ENCODE measurements around the gene CYP2A6. TPM values are rescaled to one million over a fixed set of nuclear protein-coding genes. Genes with fewer than 3 reads are reported as not detected.

CYP2A6 gene
- total RNA-seq, 1 experiment from 2014 or later: 0.28 TPM

DNA sequence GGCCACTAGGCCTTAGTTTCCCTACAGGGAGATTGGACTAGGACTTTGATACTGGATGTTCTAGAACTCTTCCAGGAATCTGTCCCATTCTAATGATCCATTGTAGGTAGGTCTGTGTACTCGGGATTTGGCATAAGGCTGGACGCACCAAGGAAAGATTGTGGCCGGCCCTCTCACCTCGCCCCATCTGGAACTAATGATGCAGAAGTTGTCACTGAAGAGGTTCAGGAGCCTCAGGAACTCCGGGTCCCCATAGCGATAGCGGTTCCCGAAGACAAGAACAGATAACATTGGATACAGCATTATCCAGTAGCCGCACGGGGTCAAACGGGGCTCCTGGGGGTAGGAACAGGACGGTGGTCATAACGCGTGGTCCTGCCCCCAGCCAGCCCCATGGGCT is 40.1 kb downstream of the CYP2A6 start:
- Histone ChIP-seq H3K9ac (ENCODE audit: extremely low read depth, insufficient read length, low read length) (no peak overlapping the region), H3K27ac (ENCODE audit: insufficient read length, low read depth, low read length) (no peak overlapping the region)
- peaks cover 49 to 57% of the 10 kb centered on the region in 2 experiments for H3K4me1 Mint-ChIP-seq

More for the DNA sequence above, 40.1 kb downstream of the CYP2A6 start:
- Mint-ChIP-seq H3K9me3 (no peaks in the 10 kb centered on the region), H3K27me3 (ENCODE audit: low read depth) (peaks cover 35% of the 10 kb centered on the region), H3K27ac (peak overlapping the region in 2 of 3 experiments; percentile 84 to 99; a peak in 4 of 7 replicates), H3K36me3 (ENCODE audit: insufficient read depth in 1 of 3, low read depth in 3 of 3) (peaks cover 12 to 34% (median 18%) of the 10 kb centered on the region in 3 experiments; a peak in 6 of 7 replicates), H3K4me3 (peak overlapping the region; percentile 81 to 91)
- Histone ChIP-seq H2AFZ (ENCODE audit: low read length) (no peak overlapping the region), H3K14ac (ENCODE audit: insufficient read depth, low read length) (no peak overlapping the region), H4K91ac (ENCODE audit: insufficient read length, low read depth, low read length) (no peak overlapping the region), H4K5ac (ENCODE audit: insufficient read length, low read depth, low read length) (no peak overlapping the region), H2BK12ac (ENCODE audit: insufficient read length, low read depth, low read length) (no peak overlapping the region), H2BK20ac (ENCODE audit: low read depth, low read length, poor library complexity, severe bottlenecking) (no peak overlapping the region), H3K4ac (ENCODE audit: low read depth, low read length) (no peak overlapping the region), H4K20me1 (ENCODE audit: control insufficient read depth, insufficient read depth, insufficient read length) (peaks cover 2% of the 10 kb centered on the region), H3T11ph (ENCODE audit: low read length) (no peak overlapping the region), H3K9me3 (ENCODE audit: control insufficient read depth, low read depth, low read length) (no peaks in the 10 kb centered on the region), H3K18ac (ENCODE audit: insufficient read length, low read depth, low read length) (no peak overlapping the region), H2BK120ac (ENCODE audit: low read depth, low read length, poor library complexity, severe bottlenecking) (no peak overlapping the region), H3K23ac (ENCODE audit: insufficient read length, low read depth, low read length) (no peak overlapping the region), H3K4me2 (ENCODE audit: insufficient read depth, insufficient read length, low read length) (peak overlapping the region; percentile 49), H2BK15ac (ENCODE audit: low read depth, low read length) (no peak overlapping the region), H4K8ac (replicated peaks; ENCODE audit: insufficient read length, low read depth, low read length) (no peak overlapping the region), H3K23me2 (ENCODE audit: insufficient read length, low read depth, low read length, poor library complexity, severe bottlenecking) (peaks cover 12% of the 10 kb centered on the region), H3K4me1 (ENCODE audit: insufficient read depth, low read length) (peaks cover 10% of the 10 kb centered on the region), H2AK5ac (ENCODE audit: insufficient read length, low read length) (no peak overlapping the region), H2BK5ac (ENCODE audit: insufficient read length, low read length) (no peak overlapping the region), H3K27me3 (ENCODE audit: insufficient read depth, low read length) (0 out of 2 replicates have a peak, but pooled peaks cover 2% of the 10 kb centered on the region), H3K79me1 (ENCODE audit: insufficient read depth, low read depth, low read length, poor library complexity, severe bottlenecking) (no peaks in the 10 kb centered on the region), H3K79me2 (ENCODE audit: insufficient read depth, low read length) (no peaks in the 10 kb centered on the region), H3K56ac (ENCODE audit: insufficient read length, low read depth, low read length) (no peak overlapping the region)
- no peak for DNase-seq
- TF ChIP-seq, protein P1, sequence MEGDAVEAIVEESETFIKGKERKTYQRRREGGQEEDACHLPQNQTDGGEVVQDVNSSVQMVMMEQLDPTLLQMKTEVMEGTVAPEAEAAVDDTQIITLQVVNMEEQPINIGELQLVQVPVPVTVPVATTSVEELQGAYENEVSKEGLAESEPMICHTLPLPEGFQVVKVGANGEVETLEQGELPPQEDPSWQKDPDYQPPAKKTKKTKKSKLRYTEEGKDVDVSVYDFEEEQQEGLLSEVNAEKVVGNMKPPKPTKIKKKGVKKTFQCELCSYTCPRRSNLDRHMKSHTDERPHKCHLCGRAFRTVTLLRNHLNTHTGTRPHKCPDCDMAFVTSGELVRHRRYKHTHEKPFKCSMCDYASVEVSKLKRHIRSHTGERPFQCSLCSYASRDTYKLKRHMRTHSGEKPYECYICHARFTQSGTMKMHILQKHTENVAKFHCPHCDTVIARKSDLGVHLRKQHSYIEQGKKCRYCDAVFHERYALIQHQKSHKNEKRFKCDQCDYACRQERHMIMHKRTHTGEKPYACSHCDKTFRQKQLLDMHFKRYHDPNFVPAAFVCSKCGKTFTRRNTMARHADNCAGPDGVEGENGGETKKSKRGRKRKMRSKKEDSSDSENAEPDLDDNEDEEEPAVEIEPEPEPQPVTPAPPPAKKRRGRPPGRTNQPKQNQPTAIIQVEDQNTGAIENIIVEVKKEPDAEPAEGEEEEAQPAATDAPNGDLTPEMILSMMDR (conservative IDR thresholded peaks at IDR 0.05): no peak
- no CpG with 5 or more reads among the region's 14 CpGs for WGBS (ENCODE audit: extremely low coverage, insufficient read length, low lambda C conversion rate)
